Central memory CD8-positive, alpha-beta T cell (primary cell): ENCODE data around the gene SLC1A2.

Experiments used
- ATAC-seq: fragments of 150-1000 bp; cut with Tn5 transposase; replicated peaks from 2 replicates; pipeline ENCODE4 v1.10.0; 2022; ENCODE audit warnings: mild to moderate bottlenecking, moderate FRiP score, moderate number of reproducible peaks; ENCODE audit not compliant: poor library complexity, severe bottlenecking; ENCODE audit errors: extremely low read depth
- DNase-seq, 2 donors: peaks; one replicate each; pipeline ENCODE4 v3.0.0; 2021; ENCODE audit warnings: low spot score in 2 of 2
- H3K27ac Mint-ChIP-seq: one replicate; pipeline ENCODE4 v1.8.0; 2022; ENCODE audit warnings: low read depth, mild to moderate bottlenecking, moderate library complexity, mixed read lengths
- H3K27me3 Mint-ChIP-seq: one replicate; pipeline ENCODE4 v1.8.0; 2022; ENCODE audit warnings: mixed read lengths
- H3K36me3 Mint-ChIP-seq: one replicate; pipeline ENCODE4 v1.8.0; 2022; ENCODE audit warnings: mild to moderate bottlenecking, moderate library complexity, mixed read lengths; ENCODE audit not compliant: insufficient read depth
- H3K4me1 Mint-ChIP-seq: one replicate; pipeline ENCODE4 v1.8.0; 2022; ENCODE audit warnings: mixed read lengths
- H3K4me3 Mint-ChIP-seq: one replicate; pipeline ENCODE4 v1.8.0; 2022; ENCODE audit warnings: mild to moderate bottlenecking, moderate library complexity, mixed read lengths
- H3K9me3 Mint-ChIP-seq: one replicate; pipeline ENCODE4 v1.8.0; 2022; ENCODE audit warnings: mixed read lengths

The SLC1A2 gene

GRCh38 chr11:35336726-35337125 is 82.6 kb downstream of the SLC1A2 start:
- no peak overlapping the region for H3K27ac Mint-ChIP-seq
- ATAC-seq = no peak
- no peaks in the 10 kb centered on the region for H3K9me3 Mint-ChIP-seq
- H3K36me3 Mint-ChIP-seq = peaks cover 5% of the 10 kb centered on the region
- DNase-seq = no peak
- no peak overlapping the region for H3K4me3 Mint-ChIP-seq
- H3K27me3 Mint-ChIP-seq = no peaks in the 10 kb centered on the region
- H3K4me1 Mint-ChIP-seq = peaks cover 23% of the 10 kb centered on the region

GRCh38 chr11:35335226-35335625 is 84.1 kb downstream of the SLC1A2 start:
- Mint-ChIP-seq H3K36me3 (peaks cover 8% of the 10 kb centered on the region), H3K9me3 (no peaks in the 10 kb centered on the region), H3K27ac (peak overlapping the region; percentile 95), H3K4me3 (peak overlapping the region; percentile 45), H3K4me1 (peaks cover 38% of the 10 kb centered on the region), H3K27me3 (no peaks in the 10 kb centered on the region)
- no peak for ATAC-seq
- no peak for DNase-seq

- Mint-ChIP-seq H3K27me3 (no peaks in the 10 kb centered on the region), H3K27ac (peak overlapping the region; percentile 95), H3K9me3 (no peaks in the 10 kb centered on the region), H3K4me3 (peak overlapping the region; percentile 45), H3K4me1 (peaks cover 45% of the 10 kb centered on the region), H3K36me3 (peaks cover 8% of the 10 kb centered on the region)
- DNase-seq (peak in 1 of 2 donors; percentile 65), ATAC-seq (peak; percentile 59)
Measured at GRCh38 chr11:35334385-35335090, 84.8 kb downstream of the SLC1A2 start.

- H3K9me3 Mint-ChIP-seq = no peaks in the 10 kb centered on the region
- peak overlapping the region; percentile 91 for H3K27ac Mint-ChIP-seq
- peaks cover 46% of the 10 kb centered on the region for H3K4me1 Mint-ChIP-seq
- DNase-seq = no peak
- no peak overlapping the region for H3K4me3 Mint-ChIP-seq
- H3K27me3 Mint-ChIP-seq = no peaks in the 10 kb centered on the region
- H3K36me3 Mint-ChIP-seq = peaks cover 8% of the 10 kb centered on the region
- no peak for ATAC-seq
Measured at GRCh38 chr11:35332524-35332923, 86.8 kb downstream of the SLC1A2 start.

- Mint-ChIP-seq H3K27me3 (no peaks in the 10 kb centered on the region), H3K4me3 (peak overlapping the region; percentile 29), H3K36me3 (peaks cover 8% of the 10 kb centered on the region), H3K4me1 (peaks cover 46% of the 10 kb centered on the region), H3K9me3 (no peaks in the 10 kb centered on the region), H3K27ac (peak overlapping the region; percentile 91)
- DNase-seq (peak; percentile 21 to 79), ATAC-seq (peak; percentile 86)
Measured at GRCh38 chr11:35330931-35331330, 88.4 kb downstream of the SLC1A2 start.

GRCh38 chr11:35330156-35330889 is 89.0 kb downstream of the SLC1A2 start:
- Mint-ChIP-seq H3K27ac (peak overlapping the region; percentile 91), H3K4me3 (peak overlapping the region; percentile 29), H3K9me3 (peaks cover 3% of the 10 kb centered on the region), H3K36me3 (peaks cover 8% of the 10 kb centered on the region), H3K27me3 (no peaks in the 10 kb centered on the region), H3K4me1 (peaks cover 49% of the 10 kb centered on the region)
- ATAC-seq = no peak
- no peak for DNase-seq

- H3K9me3 Mint-ChIP-seq = peaks cover 5% of the 10 kb centered on the region
- H3K27ac Mint-ChIP-seq = no peak overlapping the region
- H3K36me3 Mint-ChIP-seq = peaks cover 3% of the 10 kb centered on the region
- ATAC-seq (no peak), DNase-seq (no peak)
- peaks cover 37% of the 10 kb centered on the region for H3K4me1 Mint-ChIP-seq
- H3K27me3 Mint-ChIP-seq = no peaks in the 10 kb centered on the region
- no peak overlapping the region for H3K4me3 Mint-ChIP-seq
Measured at GRCh38 chr11:35327829-35328228, 91.5 kb downstream of the SLC1A2 start.

GRCh38 chr11:35326266-35326879 is 93.0 kb downstream of the SLC1A2 start:
- no peak overlapping the region for H3K4me3 Mint-ChIP-seq
- no peaks in the 10 kb centered on the region for H3K27me3 Mint-ChIP-seq
- ATAC-seq = no peak
- H3K4me1 Mint-ChIP-seq = peaks cover 25% of the 10 kb centered on the region
- H3K9me3 Mint-ChIP-seq = peaks cover 5% of the 10 kb centered on the region
- DNase-seq = no peak
- H3K36me3 Mint-ChIP-seq = peaks cover 3% of the 10 kb centered on the region
- no peak overlapping the region for H3K27ac Mint-ChIP-seq

- H3K27ac Mint-ChIP-seq = no peak overlapping the region
- ATAC-seq (no peak), DNase-seq (no peak)
- H3K27me3 Mint-ChIP-seq = peaks cover 8% of the 10 kb centered on the region
- no peaks in the 10 kb centered on the region for H3K36me3 Mint-ChIP-seq
- H3K9me3 Mint-ChIP-seq = peaks cover 5% of the 10 kb centered on the region
- no peak overlapping the region for H3K4me3 Mint-ChIP-seq
- H3K4me1 Mint-ChIP-seq = peaks cover 17% of the 10 kb centered on the region
Measured at GRCh38 chr11:35324981-35325380, 94.4 kb downstream of the SLC1A2 start.

- DNase-seq (no peak), ATAC-seq (no peak)
- Mint-ChIP-seq H3K27me3 (peaks cover 8% of the 10 kb centered on the region), H3K9me3 (peaks cover 5% of the 10 kb centered on the region), H3K27ac (no peak overlapping the region), H3K36me3 (no peaks in the 10 kb centered on the region), H3K4me3 (no peak overlapping the region), H3K4me1 (peaks cover 14% of the 10 kb centered on the region)
Measured at GRCh38 chr11:35324183-35324886, 95.0 kb downstream of the SLC1A2 start.

GRCh38 chr11:35323076-35323868 is 96.1 kb downstream of the SLC1A2 start:
- Mint-ChIP-seq H3K9me3 (peaks cover 5% of the 10 kb centered on the region), H3K27ac (no peak overlapping the region), H3K4me3 (no peak overlapping the region), H3K4me1 (peaks cover 20% of the 10 kb centered on the region), H3K36me3 (no peaks in the 10 kb centered on the region), H3K27me3 (peaks cover 8% of the 10 kb centered on the region)
- DNase-seq (no peak), ATAC-seq (no peak)
